T-helper 2 cell treated with Interferon-gamma antibody and Interleukin-4, amounts not matched to agents 100 ng/mL and 5 ng/mL, for 36 hours (primary cell): ENCODE data around the gene ATRNL1. TPM values are rescaled to one million over a fixed set of nuclear protein-coding genes. Genes with fewer than 3 reads are reported as not detected.
"Not testable (repeated sequence)": the region's sequence is repeated elsewhere in the genome, so short reads cannot be mapped to it uniquely, and the experiment has no call there.

Experiments used
- intact Hi-C: fragments of 100-400 bp; cut with micrococcal nuclease; formaldehyde crosslinking; loops from one replicate; pipeline ENCODE4 v1.15.1; 2023
- total RNA-seq: library from RNA; stranded (reverse); gene quantifications from 2 replicates; pipeline ENCODE4 v1.2.3, GENCODE V29; 2022

Gene ATRNL1
- total RNA-seq, 1 donor from 2014 or later: 0.73 TPM

GRCh38 chr10:115720121-115720520 lies 627.0 kb downstream of the ATRNL1 start:
- intact Hi-C loops: no loop called here

GRCh38 chr10:115727129-115727528 lies 634.0 kb downstream of the ATRNL1 start:
- intact Hi-C loops: no loop called here

DNA sequence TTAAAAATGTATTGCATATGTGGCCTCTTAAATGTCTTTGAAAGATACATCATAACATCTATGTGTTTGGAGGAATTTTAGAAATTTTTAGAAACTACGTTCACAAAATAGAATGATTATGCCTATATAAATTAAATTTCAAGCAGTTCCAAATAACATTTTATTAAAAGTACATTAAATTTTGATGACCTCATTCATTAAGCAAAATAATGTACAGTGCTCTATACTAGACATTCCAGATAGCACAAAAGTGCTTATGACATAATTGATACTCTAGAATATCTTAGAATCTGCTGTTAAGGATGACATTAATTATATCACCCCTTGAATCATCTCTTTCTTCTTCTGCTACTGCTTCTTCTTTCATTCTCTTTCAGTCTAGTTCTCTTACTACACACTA lies 650.9 kb downstream of the ATRNL1 start:
- intact Hi-C loops: no loop called here

DNA sequence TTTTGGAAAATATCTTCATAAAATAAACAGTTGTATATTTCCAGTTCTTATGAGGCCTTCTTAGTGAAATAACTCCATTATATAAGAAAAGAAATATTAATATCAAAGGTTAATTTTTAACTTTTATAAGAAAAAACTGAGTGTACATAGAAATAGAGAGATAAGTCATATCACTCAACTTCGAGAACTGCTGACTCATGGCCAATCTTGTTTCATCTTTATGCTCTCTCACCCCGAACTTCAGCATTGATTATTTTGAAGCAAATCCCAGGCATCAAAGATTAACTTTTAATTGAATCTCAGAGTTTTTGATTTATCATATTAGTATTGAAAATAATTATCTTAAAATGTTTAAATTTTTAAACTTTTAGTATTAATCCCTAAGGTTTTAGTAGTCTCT lies 652.8 kb downstream of the ATRNL1 start:
- intact Hi-C loops: no loop called here

GRCh38 chr10:115747811-115748210 lies 654.6 kb downstream of the ATRNL1 start:
- intact Hi-C loops: no loop called here

GRCh38 chr10:115758488-115758887 lies 665.3 kb downstream of the ATRNL1 start:
- intact Hi-C loops: not testable (repeated sequence)

GRCh38 chr10:115760131-115760530 lies 667.0 kb downstream of the ATRNL1 start:
- intact Hi-C loops: no loop called here

GRCh38 chr10:115761166-115761565 lies 668.0 kb downstream of the ATRNL1 start:
- intact Hi-C loops: no loop called here

- intact Hi-C loops: no loop called here
Measured at GRCh38 chr10:115762029-115762428, 668.9 kb downstream of the ATRNL1 start.

DNA sequence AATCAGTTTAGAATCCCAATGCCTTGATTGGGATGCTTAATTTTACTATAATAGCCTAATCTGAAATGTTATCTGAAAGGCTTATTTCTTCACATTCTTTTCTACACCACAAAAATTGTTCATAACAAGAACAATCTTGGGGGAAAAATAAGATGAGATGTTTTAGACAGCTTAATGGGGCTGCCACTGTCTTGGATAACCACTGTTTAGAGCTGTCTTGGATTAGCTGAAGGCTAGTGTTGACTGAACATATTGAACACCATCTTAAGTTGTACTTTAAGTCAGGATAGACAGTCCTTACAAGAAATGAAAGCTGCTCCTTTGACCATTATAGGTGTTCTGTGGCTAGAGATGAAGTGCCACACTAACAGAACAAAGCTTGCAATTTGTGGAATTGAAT lies 678.6 kb downstream of the ATRNL1 start:
- intact Hi-C loops: no loop called here

DNA sequence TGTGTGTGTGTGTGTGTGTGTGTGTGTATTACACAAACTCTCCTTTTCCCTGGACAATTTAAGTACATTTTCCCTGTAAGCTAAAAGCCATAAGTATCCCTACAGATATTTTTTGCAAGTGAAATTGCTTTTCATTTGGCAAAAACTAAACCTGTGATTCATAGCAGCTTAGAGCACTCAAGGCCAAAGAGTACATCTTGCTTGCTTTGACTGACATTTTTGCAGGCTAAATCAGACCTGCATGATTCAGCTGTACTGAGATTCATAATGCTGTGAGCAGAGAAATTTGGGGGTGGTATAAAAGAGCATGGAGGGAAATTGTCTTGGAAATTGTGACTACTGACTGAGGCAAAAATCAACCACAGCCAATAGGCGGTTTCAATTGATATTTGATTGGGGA lies 679.4 kb downstream of the ATRNL1 start:
- intact Hi-C loops: no loop called here

DNA sequence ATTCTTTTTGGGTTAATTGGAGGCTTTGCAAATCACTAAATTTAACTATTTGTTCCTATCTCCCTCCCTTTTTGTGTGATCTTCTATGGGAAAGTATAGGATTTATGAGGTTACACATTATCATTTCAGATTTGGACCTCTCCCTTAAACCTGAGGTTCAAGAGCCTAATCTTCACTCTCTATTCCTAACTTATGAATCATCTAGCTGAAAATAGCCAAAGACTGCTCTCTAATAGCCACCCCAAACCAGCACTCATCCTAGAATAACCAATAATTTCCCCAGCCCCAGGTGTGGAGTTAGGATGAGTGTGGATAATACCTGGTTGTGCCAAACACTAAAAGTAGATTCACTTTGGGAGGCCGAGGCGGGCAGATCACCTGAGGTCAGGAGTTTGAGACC lies 680.7 kb downstream of the ATRNL1 start:
- intact Hi-C loops: no loop called here

DNA sequence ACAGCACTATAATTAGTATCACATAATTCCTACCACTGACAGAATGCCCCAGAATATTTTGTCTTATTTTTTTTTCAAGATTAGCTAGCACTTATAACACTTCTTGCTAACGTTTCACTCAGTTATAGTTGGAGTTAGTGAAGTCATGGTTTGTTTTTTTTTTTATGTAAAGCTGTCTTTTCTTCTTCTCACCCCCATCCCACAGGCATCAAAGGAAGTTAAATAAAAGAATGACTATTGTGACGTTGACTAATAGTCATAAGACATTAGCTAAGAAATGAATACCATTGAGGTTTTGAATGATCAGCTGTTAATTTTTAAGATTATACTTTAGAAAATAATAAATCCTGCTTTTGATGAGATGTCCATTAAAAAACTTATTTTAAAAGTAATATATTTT lies 681.6 kb downstream of the ATRNL1 start:
- intact Hi-C loops: no loop called here

DNA sequence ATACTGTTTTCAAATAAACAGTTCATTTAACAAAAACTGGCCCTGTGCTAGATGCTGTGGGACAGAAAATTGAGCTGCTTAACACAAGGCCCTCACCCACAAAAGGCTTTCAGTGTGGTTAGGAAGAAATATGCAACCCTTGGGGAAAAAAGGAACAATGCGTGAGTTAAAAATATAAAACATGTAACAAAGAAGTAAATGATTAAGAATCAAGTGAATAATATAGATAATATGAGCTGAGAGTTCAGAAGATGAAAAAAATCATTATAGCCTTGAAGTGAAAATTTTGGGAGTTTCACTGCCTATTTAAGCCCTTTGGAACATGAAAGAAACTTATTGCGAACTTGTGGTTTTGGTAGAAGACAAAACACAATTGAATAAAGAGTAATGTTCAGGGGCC lies 684.5 kb downstream of the ATRNL1 start:
- intact Hi-C loops: no loop called here

GRCh38 chr10:115790220-115790619 lies 697.1 kb downstream of the ATRNL1 start:
- intact Hi-C loops: no loop called here

- intact Hi-C loops: loop anchor here (5.0 kb wide), 2 partner anchors 491 to 591 kb away; no protein-coding TSS in a partner anchor
Measured at GRCh38 chr10:115795964-115796363, 702.8 kb downstream of the ATRNL1 start.

DNA sequence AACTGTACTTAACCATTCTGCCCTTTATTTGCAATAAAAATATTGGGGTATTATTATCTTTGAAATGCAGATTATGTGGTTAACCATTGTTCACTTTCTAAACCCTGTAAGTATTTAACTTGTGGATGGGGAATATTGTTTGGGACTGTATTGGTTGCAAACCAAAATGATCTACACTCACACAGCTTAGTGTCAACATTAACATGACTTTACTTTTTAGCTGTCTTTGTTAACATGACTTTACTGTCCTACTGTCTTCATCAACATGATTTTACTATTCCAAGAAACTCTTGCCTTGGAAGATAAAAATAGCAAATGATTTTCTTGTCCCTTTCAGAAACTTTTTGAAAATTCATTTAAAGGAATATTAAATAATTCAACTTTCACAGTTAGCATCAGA lies 708.3 kb downstream of the ATRNL1 start:
- intact Hi-C loops: no loop called here

- intact Hi-C loops: no loop called here
Measured at GRCh38 chr10:115801992-115802391, 708.8 kb downstream of the ATRNL1 start.

DNA sequence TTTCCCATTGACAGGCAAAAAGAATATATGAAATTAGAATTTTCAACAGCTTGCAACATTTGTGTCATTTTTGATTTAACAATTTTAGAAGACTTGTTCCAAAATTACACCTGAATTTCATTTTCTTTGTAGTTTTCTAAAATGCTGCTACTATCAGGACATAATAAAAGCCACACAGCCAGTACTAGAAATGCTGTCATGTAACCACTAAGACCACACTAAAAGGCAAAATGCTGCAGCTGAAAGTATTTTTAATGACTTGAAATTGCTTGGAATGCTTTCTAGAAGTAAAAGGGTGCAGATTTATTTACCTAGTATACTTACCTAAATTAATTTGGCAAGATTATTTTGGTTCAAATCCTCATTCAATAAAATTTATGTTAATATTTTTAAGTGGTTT lies 709.7 kb downstream of the ATRNL1 start:
- intact Hi-C loops: no loop called here

DNA sequence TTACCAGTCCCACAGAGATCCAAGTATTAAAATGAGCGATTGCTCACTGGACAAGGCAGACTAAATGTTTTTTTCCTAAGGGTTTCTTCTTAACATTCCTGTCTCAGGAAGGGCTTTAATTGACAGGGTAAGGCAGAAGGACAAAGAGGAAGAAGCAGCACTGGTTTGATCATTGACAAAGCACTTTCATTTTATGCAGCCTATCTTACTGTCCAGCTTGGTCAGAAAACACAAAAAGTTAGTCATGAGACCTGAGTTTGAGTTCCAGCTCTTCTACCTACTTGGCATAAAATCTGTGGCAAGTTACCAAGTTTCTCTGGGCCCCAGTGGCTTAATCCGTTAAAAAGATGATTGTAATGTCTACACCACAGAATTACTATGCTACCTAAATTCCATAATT lies 721.4 kb downstream of the ATRNL1 start:
- intact Hi-C loops: no loop called here

DNA sequence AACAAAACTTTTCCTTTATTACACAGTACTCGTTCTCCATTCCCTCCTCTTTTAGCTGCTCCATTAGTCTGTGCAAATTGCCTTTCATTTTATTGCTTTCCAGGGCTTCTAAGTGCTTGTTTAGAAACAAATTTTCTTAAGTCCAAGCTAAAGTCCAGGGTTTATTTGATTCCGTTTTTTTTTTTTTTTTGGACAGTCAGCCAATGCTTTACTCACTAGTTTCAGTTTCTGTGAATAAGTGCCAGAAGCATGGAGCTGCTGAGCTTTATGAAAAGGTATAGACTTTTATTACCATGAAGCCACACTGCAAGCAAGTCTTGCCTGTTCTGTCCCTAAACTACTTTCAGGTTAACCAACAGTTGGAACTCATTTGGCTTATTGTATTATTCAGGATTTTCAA lies 724.8 kb downstream of the ATRNL1 start:
- intact Hi-C loops: no loop called here

DNA sequence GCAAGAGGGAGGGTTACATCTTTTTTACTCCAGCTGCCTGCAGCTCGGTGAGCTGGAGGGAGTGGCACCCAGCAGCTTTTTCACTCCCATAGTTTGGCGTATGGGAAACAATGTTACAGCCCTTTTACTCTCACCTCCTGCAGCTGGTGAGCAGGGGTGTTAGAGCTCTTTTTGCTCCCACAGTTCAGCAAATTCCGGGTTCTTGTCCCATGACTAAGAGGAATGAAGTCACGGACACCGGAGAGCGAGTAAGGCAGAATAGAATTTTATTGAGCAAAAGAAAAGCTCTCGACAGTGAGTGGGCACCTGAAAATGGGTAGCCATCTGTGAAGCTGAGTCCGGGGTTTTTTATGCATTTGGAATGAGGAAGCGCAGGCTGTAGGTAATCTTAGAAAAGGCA lies 733.2 kb downstream of the ATRNL1 start:
- intact Hi-C loops: no loop called here

- intact Hi-C loops: no loop called here
Measured at GRCh38 chr10:115827231-115828009, 734.3 kb downstream of the ATRNL1 start.

DNA sequence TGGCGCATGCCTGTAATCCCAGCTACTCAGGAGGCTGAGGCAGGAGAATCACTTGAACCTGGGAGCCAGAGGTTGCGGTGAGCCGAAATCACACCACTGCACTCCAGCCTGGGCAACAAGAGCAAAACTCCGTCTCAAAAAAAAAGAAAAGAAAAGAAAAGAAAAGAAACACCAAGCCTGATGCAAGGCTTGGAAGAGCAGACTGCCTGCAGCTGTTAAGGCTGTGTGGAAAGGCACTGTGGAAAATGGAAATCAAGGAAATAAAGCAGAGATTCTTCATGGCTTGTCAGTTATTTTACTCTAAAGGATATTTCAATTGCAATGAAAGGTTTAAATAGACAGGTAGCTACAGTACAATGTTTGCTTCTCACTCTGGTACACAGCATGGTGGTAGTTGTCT lies 735.0 kb downstream of the ATRNL1 start:
- intact Hi-C loops: not testable (repeated sequence)
